Gastroesophageal sphincter (tissue), 4 donors: Measurements from ENCODE around the gene PNPLA8. TPM values are rescaled to one million over a fixed set of nuclear protein-coding genes. Genes with fewer than 3 reads are reported as not detected.
"Not testable (repeated sequence)": the region's sequence is repeated elsewhere in the genome, so short reads cannot be mapped to it uniquely, and the experiment has no call there.

Experiments
- ATAC-seq: fragments of 150-250 bp; one replicate; pipeline ENCODE4 v1.9.1; 2016; ENCODE audit warnings: mild to moderate bottlenecking, moderate library complexity
- H3K27ac ChIP-seq, 4 donors: fragments of 200-600 bp; sonication (generic) in 3 of 4; 1 replicate in 3 of 4; 2 replicates in 1 of 4; pipeline ENCODE4 v1.5.1; 2016 to 2019
- H3K27me3 ChIP-seq: fragments of 200-600 bp; sonication (generic); one replicate; pipeline ENCODE4 v1.5.1; 2019
- H3K36me3 ChIP-seq, 2 donors: fragments of 200-600 bp; sonication (generic); one replicate each; pipeline ENCODE4 v1.5.1; 2019; ENCODE audit warnings: control low read depth in 1 of 2
- H3K4me1 ChIP-seq, 3 donors: fragments of 200-600 bp; sonication (generic); 1 replicate in 2 of 3; 2 replicates in 1 of 3; pipeline ENCODE4 v1.5.1; 2016 to 2019; ENCODE audit warnings: control low read depth in 2 of 3
- H3K4me3 ChIP-seq, 2 donors: fragments of 200-600 bp; sonication (generic); one replicate each; pipeline ENCODE4 v1.5.1; 2019; ENCODE audit warnings: mild to moderate bottlenecking in 1 of 2, moderate library complexity in 1 of 2
- H3K9me3 ChIP-seq, 3 donors: fragments of 200-600 bp; sonication (generic); one replicate each; pipeline ENCODE4 v1.5.1; 2017 to 2019; ENCODE audit warnings: control low read depth in 2 of 3
- EP300 ChIP-seq: sonication (generic); formaldehyde crosslinking; IDR thresholded peaks from one replicate; pipeline ENCODE4 v1.6.1; 2017; ENCODE audit warnings: antibody characterized with exemption, mild to moderate bottlenecking
- POLR2A ChIP-seq, 2 donors: fragments of 450-650 bp; IDR thresholded peaks; one replicate each; pipeline ENCODE4 v1.6.1; 2017; ENCODE audit warnings: antibody characterized with exemption in 2 of 2, mild to moderate bottlenecking in 2 of 2, moderate library complexity in 1 of 2
- POLR2AphosphoS5 ChIP-seq: sonication (generic); formaldehyde crosslinking; IDR thresholded peaks from one replicate; pipeline ENCODE4 v1.6.1; 2017; ENCODE audit warnings: antibody characterized with exemption
- WGBS, 2 donors: methylation state at CpG; one replicate each; pipeline ENCODE4 v1.1.5; 2018; ENCODE audit warnings: low coverage in 1 of 2; 5-methylcytosine and 5-hydroxymethylcytosine counted together
- total RNA-seq, 4 donors: library from RNA; depleted of rRNA; stranded (reverse); fragments of >200 nt; gene quantifications; one replicate each; pipeline ENCODE4 v1.1.0, GENCODE V29; 2016
- TF ChIP-seq, protein P1 (sequence below), 4 experiments: fragments of 200-600 bp in 2 of 4; fragments of 450-650 bp in 2 of 4; sonication (generic) in 1 of 4; IDR thresholded peaks; one replicate each; pipeline ENCODE4 v1.5.1; 2017 to 2019; ENCODE audit warnings: antibody characterized with exemption in 4 of 4, mild to moderate bottlenecking in 2 of 4, moderate library complexity in 2 of 4

The PNPLA8 gene
- total RNA-seq, 4 donors from 2014 or later: 28.3 to 52.1 (median 44.9) TPM

DNA sequence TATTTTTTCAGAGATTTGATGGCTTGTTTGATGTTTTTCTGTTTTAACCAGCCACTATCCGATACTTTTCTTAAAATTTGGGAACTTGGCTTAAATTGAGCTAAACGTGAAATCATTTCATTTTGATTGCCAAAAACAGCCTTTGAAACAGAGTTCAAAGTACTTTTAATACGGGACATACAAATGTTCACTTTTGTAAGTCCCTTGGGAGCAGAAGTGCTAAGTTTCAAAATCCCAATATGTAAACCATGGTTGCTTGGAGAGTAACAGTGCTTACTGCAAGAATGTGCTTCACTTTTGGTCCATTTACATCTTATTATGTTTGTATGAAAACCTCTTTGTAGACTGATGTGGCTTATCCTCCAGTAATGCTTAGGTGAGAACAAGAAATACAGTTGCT is 10.9 kb downstream of the PNPLA8 start:
- H3K4me1 ChIP-seq: peaks cover 0 to 29% (median 0%) of the 10 kb centered on the region in 3 donors
- ATAC-seq: no peak
- WGBS, 2 donors: 59 to 63% methylated on average over 3 of the region's 3 CpGs
- H3K27me3 ChIP-seq: no peaks in the 10 kb centered on the region
- no peak overlapping the region for H3K27ac ChIP-seq
- no peak overlapping the region for H3K4me3 ChIP-seq
- H3K36me3 ChIP-seq: peaks cover 0 to 57% of the 10 kb centered on the region in 2 donors
- TF ChIP-seq POLR2A (IDR thresholded peaks at IDR 0.05) (no peak), POLR2AphosphoS5 (no peak), EP300 (no peak)
- TF ChIP-seq, protein P1, sequence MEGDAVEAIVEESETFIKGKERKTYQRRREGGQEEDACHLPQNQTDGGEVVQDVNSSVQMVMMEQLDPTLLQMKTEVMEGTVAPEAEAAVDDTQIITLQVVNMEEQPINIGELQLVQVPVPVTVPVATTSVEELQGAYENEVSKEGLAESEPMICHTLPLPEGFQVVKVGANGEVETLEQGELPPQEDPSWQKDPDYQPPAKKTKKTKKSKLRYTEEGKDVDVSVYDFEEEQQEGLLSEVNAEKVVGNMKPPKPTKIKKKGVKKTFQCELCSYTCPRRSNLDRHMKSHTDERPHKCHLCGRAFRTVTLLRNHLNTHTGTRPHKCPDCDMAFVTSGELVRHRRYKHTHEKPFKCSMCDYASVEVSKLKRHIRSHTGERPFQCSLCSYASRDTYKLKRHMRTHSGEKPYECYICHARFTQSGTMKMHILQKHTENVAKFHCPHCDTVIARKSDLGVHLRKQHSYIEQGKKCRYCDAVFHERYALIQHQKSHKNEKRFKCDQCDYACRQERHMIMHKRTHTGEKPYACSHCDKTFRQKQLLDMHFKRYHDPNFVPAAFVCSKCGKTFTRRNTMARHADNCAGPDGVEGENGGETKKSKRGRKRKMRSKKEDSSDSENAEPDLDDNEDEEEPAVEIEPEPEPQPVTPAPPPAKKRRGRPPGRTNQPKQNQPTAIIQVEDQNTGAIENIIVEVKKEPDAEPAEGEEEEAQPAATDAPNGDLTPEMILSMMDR (IDR thresholded peaks at IDR 0.05): no peak
- no peaks in the 10 kb centered on the region for H3K9me3 ChIP-seq

DNA sequence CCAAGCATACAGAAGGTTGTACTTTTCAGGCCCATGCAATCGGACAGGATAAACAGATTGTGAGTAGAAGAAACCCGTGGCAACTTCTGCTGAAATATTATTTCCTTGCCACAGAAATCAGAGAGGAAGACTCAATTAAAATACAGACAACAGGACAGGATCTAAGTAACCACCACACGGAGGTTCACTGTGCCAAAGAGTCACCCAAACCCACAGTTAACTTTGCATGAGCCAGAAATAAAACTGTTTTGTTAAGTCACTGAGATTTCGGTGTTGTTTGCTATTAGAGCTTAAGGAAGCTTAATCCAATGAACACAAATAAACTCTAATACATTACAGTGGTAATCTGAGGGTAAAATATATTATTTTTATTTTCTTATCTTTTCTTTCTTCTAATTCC is 14.0 kb downstream of the PNPLA8 start:
- WGBS, 2 donors: 91 to 92% methylated on average over 4 of the region's 4 CpGs
- no peak for ATAC-seq
- H3K4me1 ChIP-seq: peaks cover 0 to 18% (median 0%) of the 10 kb centered on the region in 3 donors
- no peaks in the 10 kb centered on the region for H3K27me3 ChIP-seq
- H3K4me3 ChIP-seq: no peak overlapping the region
- H3K36me3 ChIP-seq: peaks cover 0 to 43% of the 10 kb centered on the region in 2 donors
- H3K27ac ChIP-seq: no peak overlapping the region
- TF ChIP-seq, protein P1 (IDR thresholded peaks at IDR 0.05): no peak
- no peak for TF ChIP-seq POLR2A (IDR thresholded peaks at IDR 0.05)
- no peak for TF ChIP-seq POLR2AphosphoS5
- no peak for TF ChIP-seq EP300
- no peaks in the 10 kb centered on the region for H3K9me3 ChIP-seq

DNA sequence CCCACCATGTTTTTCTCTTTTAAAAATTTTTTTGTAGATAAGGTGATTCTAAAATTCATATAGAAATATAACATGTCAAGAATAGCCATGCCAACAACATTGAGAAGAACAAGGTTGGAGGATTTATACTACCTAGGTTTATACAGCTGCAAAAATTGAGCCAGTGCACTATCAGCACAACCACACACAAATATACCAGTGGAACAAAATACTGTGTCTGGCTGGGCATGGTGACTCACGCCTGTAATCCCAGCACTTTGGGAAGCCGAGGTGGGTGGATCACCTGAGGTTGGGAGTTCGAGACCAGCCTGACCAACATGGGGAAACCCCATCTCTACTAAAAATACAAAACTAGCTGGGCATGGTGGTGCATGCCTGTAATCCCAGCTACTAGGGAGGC is 21.4 kb downstream of the PNPLA8 start:
- H3K9me3 ChIP-seq, ATAC-seq, H3K27ac ChIP-seq, H3K4me3 ChIP-seq, H3K4me1 ChIP-seq, H3K27me3 ChIP-seq: not testable (repeated sequence)
- peaks cover 0 to 41% of the 10 kb centered on the region in 2 donors for H3K36me3 ChIP-seq
- WGBS, 2 donors: 100% methylated on average over 3 of the region's 3 CpGs; no CpG with 5 or more reads in 1 of the 2 donors

DNA sequence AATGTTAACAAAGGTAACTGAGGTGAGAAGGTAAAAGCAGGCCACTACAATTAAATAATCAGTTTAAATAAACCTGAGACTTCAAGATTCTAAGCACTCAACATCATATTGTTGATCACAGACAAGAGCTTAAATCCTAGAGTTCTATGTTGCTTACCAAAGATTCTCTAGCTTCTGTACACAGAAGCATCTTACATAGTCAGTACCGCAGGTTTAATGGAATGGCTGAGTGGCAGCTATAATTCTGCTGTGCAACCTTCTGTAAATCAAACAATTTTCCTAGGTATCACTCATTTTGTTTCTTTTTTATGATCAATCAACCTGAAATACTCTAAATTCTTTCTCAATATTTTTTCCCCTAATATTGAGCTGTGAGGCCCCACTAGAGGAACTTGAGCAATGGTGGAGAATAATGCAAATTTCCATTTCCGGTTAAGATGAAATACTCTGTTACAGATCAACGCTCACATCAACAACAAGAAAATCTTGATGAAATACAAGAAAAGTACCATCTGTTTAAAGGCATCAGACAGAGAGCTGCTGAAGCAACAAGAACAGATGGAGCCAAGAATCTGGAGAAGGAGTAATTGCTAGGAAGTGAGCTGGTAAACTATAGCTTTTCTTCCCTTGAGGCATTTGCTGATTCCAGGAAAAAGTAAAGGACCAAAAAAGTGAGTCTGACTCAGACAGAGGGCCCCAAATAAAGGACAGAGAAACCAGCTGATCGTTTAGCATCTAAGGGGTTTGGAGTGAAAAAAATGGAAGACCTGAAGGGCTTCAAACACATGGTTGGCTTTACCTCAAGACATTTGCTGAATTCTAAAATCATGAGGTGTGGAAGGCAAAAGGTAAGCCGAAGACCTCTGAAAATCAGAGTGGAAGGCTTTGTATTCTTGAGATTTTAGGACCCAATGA is 22.6 kb downstream of the PNPLA8 start:
- 73 to 78% methylated on average over 4 to 5 of the region's 5 CpGs for WGBS, 2 donors
- Histone ChIP-seq H3K9me3 (no peaks in the 10 kb centered on the region), H3K27me3 (no peaks in the 10 kb centered on the region), H3K36me3 (peaks cover 0 to 46% of the 10 kb centered on the region in 2 donors), H3K4me3 (no peak overlapping the region), H3K27ac (no peak overlapping the region), H3K4me1 (no peaks in the 10 kb centered on the region)
- ATAC-seq: no peak
- TF ChIP-seq, protein P1 (IDR thresholded peaks at IDR 0.05): no peak
- TF ChIP-seq EP300: no peak
- TF ChIP-seq POLR2AphosphoS5: no peak
- TF ChIP-seq POLR2A (IDR thresholded peaks at IDR 0.05): no peak

DNA sequence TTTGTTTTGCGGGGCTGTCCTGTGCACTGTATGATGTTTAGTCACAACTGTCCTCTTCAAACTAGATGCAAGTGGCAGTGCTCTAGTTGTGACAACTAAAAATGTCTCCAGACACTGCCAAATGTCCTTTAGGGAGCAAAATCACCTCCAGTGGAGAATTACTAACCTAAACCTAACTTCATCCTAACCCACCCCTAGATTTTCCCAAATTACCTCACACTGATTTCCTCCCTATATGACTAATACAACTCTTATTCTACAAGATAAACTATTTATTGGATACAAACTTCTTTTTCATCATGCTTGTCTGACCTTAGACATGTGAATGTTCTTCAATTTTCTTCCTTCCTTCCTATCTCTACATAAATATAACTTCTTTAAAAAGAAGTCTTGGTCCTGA is 26.4 kb downstream of the PNPLA8 start:
- H3K4me3 ChIP-seq: no peak overlapping the region
- no peak overlapping the region for H3K27ac ChIP-seq
- 80 to 82% methylated on average over 1 of the region's 1 CpG for WGBS, 2 donors
- no peak for TF ChIP-seq EP300
- H3K4me1 ChIP-seq: no peaks in the 10 kb centered on the region
- H3K36me3 ChIP-seq: peaks cover 0 to 52% of the 10 kb centered on the region in 2 donors
- ATAC-seq: no peak
- H3K9me3 ChIP-seq: no peaks in the 10 kb centered on the region
- no peaks in the 10 kb centered on the region for H3K27me3 ChIP-seq

DNA sequence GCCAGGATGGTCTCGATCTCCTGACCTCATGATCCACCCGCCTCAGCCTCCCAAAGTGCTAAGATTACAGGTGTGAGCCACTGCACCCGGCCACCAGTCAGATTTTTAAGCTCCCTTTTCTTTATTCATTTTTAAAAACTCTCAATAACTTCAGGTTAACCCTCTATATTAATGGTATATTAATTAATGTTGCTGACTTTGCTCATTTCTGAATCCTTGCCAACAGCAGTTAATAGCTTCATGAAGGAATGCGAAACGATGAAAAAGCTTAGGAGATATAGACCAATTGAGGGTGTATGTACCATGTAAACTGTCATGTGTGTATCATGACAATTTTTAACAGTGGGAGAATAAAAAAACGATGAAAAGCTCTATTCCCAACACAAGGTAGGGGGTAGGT is 27.5 kb downstream of the PNPLA8 start:
- no peak for ATAC-seq
- Histone ChIP-seq H3K36me3 (peaks cover 0 to 56% of the 10 kb centered on the region in 2 donors), H3K4me1 (no peaks in the 10 kb centered on the region), H3K9me3 (no peaks in the 10 kb centered on the region), H3K27ac (no peak overlapping the region), H3K27me3 (no peaks in the 10 kb centered on the region), H3K4me3 (no peak overlapping the region)
- 75 to 93% methylated on average over 3 to 5 of the region's 6 CpGs for WGBS, 2 donors
- no peak for TF ChIP-seq POLR2A (IDR thresholded peaks at IDR 0.05)
